ENCODE data around the gene BEND7. TPM values are rescaled to one million over a fixed set of nuclear protein-coding genes. Genes with fewer than 3 reads are reported as not detected.

BEND7 gene
- total and polyA plus RNA-seq, 2 of the 8 experiments (the other 6 are each of a cell fraction or from before 2014, with no cell fraction given): 1.9 to 8.2 TPM

DNA sequence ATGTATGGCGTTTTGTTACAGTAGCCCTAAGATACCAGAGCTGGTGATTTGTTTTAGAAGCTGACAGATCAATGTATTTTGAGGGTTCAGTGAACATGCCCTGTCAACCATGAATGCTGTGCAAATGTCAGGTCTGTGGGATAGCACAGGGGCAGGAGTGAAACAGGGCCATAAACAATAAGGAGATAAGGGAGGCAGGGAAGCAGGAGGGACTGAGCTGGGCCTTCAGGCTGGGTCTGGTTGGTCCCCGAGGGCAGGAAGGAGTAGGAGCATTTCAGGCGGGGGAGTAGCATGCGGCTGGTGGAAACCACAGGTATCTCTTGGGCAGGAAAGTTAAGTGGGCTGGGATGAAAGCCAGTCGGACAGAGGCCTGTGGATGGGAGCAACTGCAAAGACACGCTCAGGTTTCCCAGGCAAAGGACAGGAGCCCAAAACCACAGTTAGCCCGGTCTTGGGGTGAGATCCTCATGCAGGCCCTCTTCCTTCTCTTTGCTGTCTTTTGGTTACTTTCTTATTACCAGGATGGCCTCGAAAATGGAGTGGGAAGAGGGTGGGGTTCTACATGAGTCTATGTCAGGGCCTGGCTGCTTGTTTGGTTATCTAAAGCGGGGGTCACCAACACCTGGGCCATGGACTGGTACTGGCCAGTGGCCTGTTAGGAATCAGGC is 111.2 kb downstream of the BEND7 start:
- H2BK5ac ChIP-seq (ENCODE audit: low read depth, low read length): no peak overlapping the region
- no peak for DNase-seq (ENCODE audit: low read depth in 1 of 2, low spot score in 2 of 2)

More for the DNA sequence above, 111.2 kb downstream of the BEND7 start:
- Histone ChIP-seq H3K36me3 (ENCODE audit: control insufficient read depth in 2 of 4, insufficient read depth in 4 of 4, low read length in 3 of 4) (no peaks in the 10 kb centered on the region), H4K5ac (ENCODE audit: insufficient read length, low read depth, low read length) (no peak overlapping the region), H3K4me3 (ENCODE audit: extremely low read depth in 1 of 4, insufficient read depth in 2 of 4, low read depth in 3 of 4, low read length in 4 of 4) (no peak overlapping the region), H4K8ac (ENCODE audit: extremely low read depth, insufficient read depth, low read length) (peak overlapping the region; percentile 62; the same call in 1 of the 2 replicates), H3K27me3 (replicated peaks in 1 of 4; ENCODE audit: control insufficient read depth in 3 of 4, extremely low read depth in 1 of 4, insufficient read depth in 3 of 4, low read length in 3 of 4) (no peaks in the 10 kb centered on the region), H3K23me2 (ENCODE audit: low read depth, low read length) (no peaks in the 10 kb centered on the region), H3K18ac (ENCODE audit: extremely low read depth, low read length) (no peak overlapping the region), H3K4me1 (replicated peaks in 1 of 4; ENCODE audit: control insufficient read depth in 3 of 4, insufficient read depth in 4 of 4, low read length in 3 of 4) (no peaks in the 10 kb centered on the region), H3K27ac (ENCODE audit: low read depth, low read length) (no peak overlapping the region), H3K4me2 (ENCODE audit: insufficient read depth in 1 of 2, low read depth in 2 of 2, low read length in 2 of 2) (no peak overlapping the region), H2BK15ac (ENCODE audit: low read length) (no peak overlapping the region), H2BK120ac (replicated peaks; ENCODE audit: low read depth, low read length) (no peak overlapping the region), H3K14ac (ENCODE audit: insufficient read length) (no peak overlapping the region), H2AK5ac (ENCODE audit: low read depth, low read length) (no peak overlapping the region), H3K79me1 (ENCODE audit: low read depth, low read length) (no peaks in the 10 kb centered on the region), H4K20me1 (replicated peaks in 1 of 2; ENCODE audit: control insufficient read depth in 1 of 2, insufficient read depth in 2 of 2, low read length in 2 of 2) (no peaks in the 10 kb centered on the region), H4K91ac (replicated peaks; ENCODE audit: insufficient read length, low read length) (no peak overlapping the region), H3K9me3 (ENCODE audit: insufficient read depth in 2 of 2, low read depth in 1 of 2, low read length in 1 of 2) (peaks cover 0 to 10% of the 10 kb centered on the region in 2 experiments; a peak in 2 of 4 replicates), H3K79me2 (ENCODE audit: control insufficient read depth in 1 of 2, insufficient read depth in 2 of 2, low read length in 2 of 2) (no peaks in the 10 kb centered on the region), H3K56ac (replicated peaks; ENCODE audit: insufficient read length, low read depth, low read length) (no peak overlapping the region), H3K23ac (ENCODE audit: insufficient read length) (no peak overlapping the region), H3K4ac (replicated peaks; ENCODE audit: insufficient read length, low read depth, low read length) (no peak overlapping the region), H3K9ac (replicated peaks in 1 of 4; ENCODE audit: extremely low read depth in 1 of 4, low read depth in 3 of 4, low read length in 3 of 4) (no peak overlapping the region), H2AFZ (ENCODE audit: low read length) (no peak overlapping the region), H2BK12ac (ENCODE audit: low read depth, low read length) (no peak overlapping the region), H2BK20ac (ENCODE audit: low read length) (no peak overlapping the region)
- TF ChIP-seq TCF12 (IDR thresholded peaks at IDR 0.05; ENCODE audit: low read depth, low read length): no peak
- no peak for FAIRE-seq
- CTCF ChIA-PET (ENCODE audit: partially characterized antibody): interaction anchor here (0.8 to 14.8 kb wide), 11 partner anchors 10 to 163 kb away, joined by 3 to 132 read pairs (median 4); no protein-coding TSS in a partner anchor
- POLR2A ChIA-PET (ENCODE audit: partially characterized antibody): no interaction called here
- 89% methylated on average over 9 of the region's 9 CpGs; no CpG with 5 or more reads in 1 of the 2 experiments for WGBS, 2 experiments (ENCODE audit: extremely low coverage in 1 of 2, insufficient coverage in 1 of 2, insufficient read length in 1 of 2, insufficient replicate concordance in 2 of 2, low coverage in 1 of 2, low lambda C conversion rate in 2 of 2, missing lambda C conversion rate in 1 of 2)
